ENCODE measurements around the gene PNPLA2. TPM values are rescaled to one million over a fixed set of nuclear protein-coding genes. Genes with fewer than 3 reads are reported as not detected.

The PNPLA2 gene
- polyA plus RNA-seq, 3 donors: 26.8 to 321 (median 35.0) TPM

GRCh38 chr11:777288-778255, 41.1 kb upstream of the PNPLA2 start, which contains the start of gene GATD1:
Gene GATD1 (minus strand): TSS chr11:777487. CDS start chr11:777462, 25 bp downstream.
- intact Hi-C loops (cut with micrococcal nuclease): loop anchor here (2.0 kb wide), 1 partner anchor 19 kb away; no protein-coding TSS in a partner anchor

More at GRCh38 chr11:777288-778255, 41.1 kb upstream of the PNPLA2 start, which contains the start of gene GATD1:
- Histone ChIP-seq H3K4me3 (replicated peaks in 1 of 3; ENCODE audit: low read depth in 2 of 3, low read length in 3 of 3) (peak within 1 kb of the TSS; percentile 60 to 84 (median 79)), H2AFZ (ENCODE audit: insufficient read depth, low read depth, low read length, poor library complexity, severe bottlenecking) (peak within 1 kb of the TSS; percentile 91), H3K9ac (ENCODE audit: insufficient read depth, low read length, poor library complexity, severe bottlenecking) (peak within 1 kb of the TSS; percentile 81), H3K36me3 (replicated peaks in 1 of 2; ENCODE audit: control insufficient read depth in 1 of 2, insufficient read depth in 2 of 2, low read length in 2 of 2) (peaks cover 13 to 14% of the 10 kb centered on the region in 2 donors), H3K4me2 (replicated peaks; ENCODE audit: extremely low read depth, low read length, poor library complexity, severe bottlenecking) (peak within 1 kb of the TSS; percentile 94), H3K27ac (ENCODE audit: low read depth in 1 of 2, low read length in 2 of 2) (peak within 1 kb of the TSS in 1 of 2 donors; percentile 72), H3K9me3 (replicated peaks in 1 of 2; ENCODE audit: control insufficient read depth in 1 of 2, insufficient read depth in 1 of 2, low read length in 2 of 2) (no peaks in the 10 kb centered on the region), H4K20me1 (ENCODE audit: insufficient read depth, low read length) (peaks cover 47% of the 10 kb centered on the region), H3K4me1 (ENCODE audit: control insufficient read depth in 1 of 2, insufficient read depth in 2 of 2, low read length in 2 of 2) (peaks cover 29 to 36% of the 10 kb centered on the region in 2 donors), H3K79me2 (ENCODE audit: insufficient read depth, low read length) (peaks cover 58% of the 10 kb centered on the region), H3K27me3 (ENCODE audit: control insufficient read depth in 2 of 2, insufficient read depth in 2 of 2, low read length in 2 of 2) (no peaks in the 10 kb centered on the region)
- H3K27ac Mint-ChIP-seq: peak within 1 kb of the TSS; percentile 33 to 84 (median 69)
- peaks cover 0 to 2% (median 0%) of the 10 kb centered on the region in 7 donors for H3K9me3 Mint-ChIP-seq
- WGBS (ENCODE audit: insufficient coverage): under 1% methylated on average over 101 of the region's 110 CpGs
- no peak for TF ChIP-seq CTCF (IDR thresholded peaks at IDR 0.05)
- H3K4me1 Mint-ChIP-seq: peaks cover 39% of the 10 kb centered on the region
- H3K27me3 Mint-ChIP-seq (ENCODE audit: low read depth in 3 of 3): peaks cover 1 to 4% (median 3%) of the 10 kb centered on the region in 3 donors
- peak; percentile 80 to 86 (median 82) for DNase-seq
- H3K36me3 Mint-ChIP-seq: peaks cover 5 to 23% of the 10 kb centered on the region in 2 donors
- H3K4me3 Mint-ChIP-seq: peak within 1 kb of the TSS; percentile 81 to 87
